Ovary (tissue), 9 donors: Measurements from ENCODE around the gene SRC. TPM values are rescaled to one million over a fixed set of nuclear protein-coding genes. Genes with fewer than 3 reads are reported as not detected.

ENCODE experiments used
- DNase-seq, 5 donors: peaks; one replicate each; pipeline ENCODE4 v3.0.0-alpha.2; 2019 to 2020
- H3K27ac ChIP-seq, 2 donors: fragments of 200-600 bp; one replicate each; pipeline versions ENCODE4 v1.5.1 to v1.8.0; 2019 to 2022
- H3K27me3 ChIP-seq: fragments of 200-600 bp; one replicate; pipeline ENCODE4 v1.8.0; 2022
- H3K36me3 ChIP-seq: fragments of 200-600 bp; sonication (generic); one replicate; pipeline ENCODE4 v1.5.1; 2019
- H3K4me1 ChIP-seq: one replicate; pipeline ENCODE4 v1.8.1; 2013; ENCODE audit warnings: mild to moderate bottlenecking, moderate library complexity; ENCODE audit not compliant: insufficient read depth
- H3K4me3 ChIP-seq: fragments of 200-600 bp; sonication (generic); one replicate; pipeline ENCODE4 v1.5.1; 2017
- H3K9me3 ChIP-seq, 2 donors: fragments of 200-600 bp in 1 of 2; sonication (generic) in 1 of 2; one replicate each; pipeline versions ENCODE4 v1.5.1 to v1.8.1; 2013 to 2019; ENCODE audit warnings: mild to moderate bottlenecking in 1 of 2, moderate library complexity in 1 of 2
- CTCF ChIP-seq, 3 donors: fragments of 450-650 bp in 2 of 3; fragments of 200-600 bp in 1 of 3; IDR thresholded peaks; one replicate each; pipeline versions ENCODE4 v1.5.1 to v1.8.0; 2016 to 2022; ENCODE audit warnings: antibody characterized with exemption in 3 of 3, mild to moderate bottlenecking in 1 of 3
- EP300 ChIP-seq: sonication (generic); formaldehyde crosslinking; IDR thresholded peaks from one replicate; pipeline ENCODE4 v1.6.1; 2017; ENCODE audit warnings: antibody characterized with exemption
- POLR2A ChIP-seq: fragments of 450-650 bp; IDR thresholded peaks from one replicate; pipeline ENCODE4 v1.6.1; 2017; ENCODE audit warnings: antibody characterized with exemption, mild to moderate bottlenecking, moderate library complexity
- WGBS, 3 donors: extraction: QIAGEN DNeasy Blood & Tissue Kit in 1 of 3; methylation state at CpG; one replicate each; pipeline versions ENCODE4 v1.1.5 to v1.1.7; 2013 to 2017; 5-methylcytosine and 5-hydroxymethylcytosine counted together
- intact Hi-C, 4 donors: fragments of 100-400 bp; cut with DNase I; formaldehyde crosslinking; loops; one replicate each; pipeline versions ENCODE4 v1.11.0 to v1.15.1; 2022 to 2023
- polyA plus RNA-seq, 2 donors: library from polyadenylated mRNA; stranded (reverse); fragments of 200-250 nt in 1 of 2; fragments of 350-450 nt in 1 of 2; fragmentation: Illumina TruSeq in 1 of 2; extraction: RNeasy Lipid Tissue Mini Kit (QIAGEN cat#74804) in 1 of 2; gene quantifications; one replicate each; pipeline ENCODE4 v1.2.3, GENCODE V29; 2013 to 2014
- total RNA-seq, 7 donors: library from RNA; depleted of rRNA in 2 of 7; stranded (reverse); fragments of >200 nt in 2 of 7; fragmentation: NEBNext Ultra II Directional in 3 of 7; extraction: Animal tissue kit (Norgen Biotek cat#: 25700) in 3 of 7; gene quantifications; one replicate each; pipeline versions ENCODE4 v1.1.0 to v1.2.4, GENCODE V29; 2016 to 2023
- donor health status: DM: no; HTN: no; CAD: no; lungs with moderate emphysema.
- donor health status: DM: no; HTN: no; CAD: no.
- donor health status: Bipolar disorder and iron deficiency.
- donor health status: DM: yes; HTN: yes; CAD: no.
- donor health status: DM: no; HTN: no; CAD: no.
- donor health status: DM: yes; HTN: yes; CAD: no.

The SRC gene
- total and polyA plus RNA-seq, 9 donors = 17.0 to 72.7 (median 34.7) TPM

GRCh38 chr20:37378785-37379598 is 33.1 kb downstream of the SRC start:
- Histone ChIP-seq H3K27ac (no peak overlapping the region), H3K9me3 (no peaks in the 10 kb centered on the region), H3K4me1 (peaks cover 6% of the 10 kb centered on the region), H3K27me3 (no peaks in the 10 kb centered on the region), H3K4me3 (no peak overlapping the region), H3K36me3 (no peaks in the 10 kb centered on the region)
- TF ChIP-seq POLR2A (no peak), CTCF (IDR thresholded peaks at IDR 0.05) (no peak), EP300 (no peak)
- DNase-seq = peak in 4 of 5 donors; percentile 28 to 39 (median 34)
- WGBS, 3 donors = 72 to 83% (median 82%) methylated on average over 24 of the region's 24 CpGs
- intact Hi-C loops = no loop called here

- 47 to 63% (median 56%) methylated on average over 14 of the region's 14 CpGs for WGBS, 3 donors
- peak in 4 of 5 donors; percentile 11 to 43 (median 23) for DNase-seq
- no peak for TF ChIP-seq EP300
- TF ChIP-seq POLR2A = no peak
- TF ChIP-seq CTCF (IDR thresholded peaks at IDR 0.05) = no peak
Observed at GRCh38 chr20:37379967-37380828, 34.3 kb downstream of the SRC start.

DNA sequence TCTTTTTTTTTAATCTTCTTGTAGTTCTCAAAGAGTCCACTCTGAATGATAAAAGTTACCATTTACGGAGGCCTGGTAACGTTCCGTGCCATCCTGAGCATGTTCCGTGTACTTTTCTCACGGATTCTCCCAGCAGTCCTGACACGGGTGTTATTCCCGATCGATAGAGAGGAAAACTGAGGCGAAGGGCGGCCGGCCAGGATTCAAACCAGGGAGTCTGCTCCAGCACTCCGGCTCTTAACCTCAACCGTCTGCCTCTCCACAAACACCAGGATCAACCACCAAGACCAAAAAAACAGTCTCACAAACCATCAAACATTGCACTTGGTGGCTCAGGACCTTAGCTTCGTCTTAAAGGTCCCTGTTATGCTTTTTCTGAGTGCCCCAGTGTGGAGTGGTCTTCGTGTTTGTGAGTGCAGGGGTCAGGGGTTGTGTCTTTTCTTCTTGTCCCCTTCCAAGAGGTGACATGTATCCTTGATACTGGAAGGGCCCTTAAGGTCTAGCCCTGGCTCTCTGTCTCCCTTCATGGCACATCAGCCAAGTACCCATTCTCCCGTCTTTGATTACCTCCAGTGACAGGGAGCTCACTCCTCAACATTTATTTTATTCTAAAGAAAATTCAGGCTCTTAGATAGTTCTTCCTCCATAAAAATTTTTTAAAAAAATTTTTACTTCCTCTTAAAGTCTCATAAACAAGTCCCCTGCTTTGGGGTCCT is 35.1 kb downstream of the SRC start:
- no peaks in the 10 kb centered on the region for H3K36me3 ChIP-seq
- no peak overlapping the region for H3K27ac ChIP-seq
- H3K27me3 ChIP-seq = no peaks in the 10 kb centered on the region
- peak in 4 of 5 donors; percentile 8 to 33 (median 18) for DNase-seq
- no peaks in the 10 kb centered on the region for H3K9me3 ChIP-seq
- TF ChIP-seq EP300 (no peak), POLR2A (no peak), CTCF (IDR thresholded peaks at IDR 0.05) (no peak)
- peaks cover 12% of the 10 kb centered on the region for H3K4me1 ChIP-seq
- WGBS, 3 donors = 86 to 90% (median 89%) methylated on average over 16 of the region's 16 CpGs
- intact Hi-C loops = loop anchor here (5.0 to 10.0 kb wide), 5 partner anchors 94 to 186 kb away; partner anchors contain the start of genes BLCAP (in 1 of the 4), MANBAL (in 1 of the 4) and NNAT (in 1 of the 4)
- H3K4me3 ChIP-seq = no peak overlapping the region

More at GRCh38 chr20:37379967-37380828, 34.3 kb downstream of the SRC start:
- no peaks in the 10 kb centered on the region for H3K36me3 ChIP-seq
- intact Hi-C loops = loop anchor here (5.0 to 10.0 kb wide), 5 partner anchors 93 to 185 kb away; partner anchors contain the start of genes BLCAP (in 1 of the 4), MANBAL (in 1 of the 4) and NNAT (in 1 of the 4)
- peaks cover 12% of the 10 kb centered on the region for H3K4me1 ChIP-seq
- no peak overlapping the region for H3K4me3 ChIP-seq
- H3K27me3 ChIP-seq = no peaks in the 10 kb centered on the region
- H3K9me3 ChIP-seq = no peaks in the 10 kb centered on the region
- no peak overlapping the region for H3K27ac ChIP-seq
